Esophagus muscularis mucosa (tissue), 4 donors: ENCODE data around the gene KRT38. TPM values are rescaled to one million over a fixed set of nuclear protein-coding genes. Genes with fewer than 3 reads are reported as not detected.
A peak's percentile ranks its signal among the peaks of the same experiment; 100 is the strongest.

Source experiments
- DNase-seq: peaks from one replicate; pipeline ENCODE4 v3.0.0-alpha.2; 2017; ENCODE audit errors: extremely low spot score
- H3K27ac ChIP-seq, 4 donors: fragments of 200-600 bp; sonication (generic); replicated peaks in 1 of 4; 1 replicate in 3 of 4; 2 replicates in 1 of 4; pipeline ENCODE4 v1.5.1; 2016 to 2019; ENCODE audit warnings: mild to moderate bottlenecking in 1 of 4
- H3K27me3 ChIP-seq, 4 donors: fragments of 200-600 bp; sonication (generic); one replicate each; pipeline versions ENCODE4 v1.5.1 to v1.6.0; 2016 to 2019
- H3K36me3 ChIP-seq, 4 donors: fragments of 200-600 bp; sonication (generic); one replicate each; pipeline ENCODE4 v1.5.1; 2016 to 2019
- H3K4me1 ChIP-seq, 4 donors: fragments of 200-600 bp; sonication (generic); one replicate each; pipeline ENCODE4 v1.5.1; 2016 to 2019
- H3K4me3 ChIP-seq, 4 donors: fragments of 200-600 bp; sonication (generic); 1 replicate in 2 of 4; 2 replicates in 2 of 4; pipeline ENCODE4 v1.5.1; 2016 to 2019; ENCODE audit warnings: mild to moderate bottlenecking in 4 of 4, moderate library complexity in 1 of 4
- H3K9me3 ChIP-seq, 4 donors: fragments of 200-600 bp; sonication (generic); 1 replicate in 3 of 4; 2 replicates in 1 of 4; pipeline ENCODE4 v1.5.1; 2016 to 2019
- EP300 ChIP-seq: sonication (generic); formaldehyde crosslinking; IDR thresholded peaks from one replicate; pipeline ENCODE4 v1.6.1; 2017; ENCODE audit warnings: antibody characterized with exemption
- POLR2A ChIP-seq: fragments of 450-650 bp; IDR thresholded peaks from one replicate; pipeline ENCODE4 v1.6.1; 2017; ENCODE audit warnings: antibody characterized with exemption, moderate library complexity, mild to moderate bottlenecking, low read depth
- POLR2AphosphoS5 ChIP-seq, 2 donors: sonication (generic); formaldehyde crosslinking; IDR thresholded peaks; one replicate each; pipeline ENCODE4 v1.6.1; 2017; ENCODE audit warnings: antibody characterized with exemption in 2 of 2
- WGBS: methylation state at CpG from one replicate; pipeline ENCODE4 v1.1.5; 2018; 5-methylcytosine and 5-hydroxymethylcytosine counted together
- intact Hi-C: fragments of 100-400 bp; cut with DNase I; formaldehyde crosslinking; loops from one replicate; pipeline ENCODE4 v1.15.1; 2023
- total RNA-seq, 4 donors: library from RNA; depleted of rRNA; stranded (reverse); fragments of >200 nt; gene quantifications; one replicate each; pipeline versions ENCODE4 v1.1.0 to v1.2.1, GENCODE V29; 2016
- TF ChIP-seq, protein P1 (sequence below), 3 experiments: fragments of 200-600 bp in 2 of 3; fragments of 450-650 bp in 1 of 3; sonication (generic) in 2 of 3; IDR thresholded peaks; one replicate each; pipeline ENCODE4 v1.5.1; 2017 to 2019; ENCODE audit warnings: antibody characterized with exemption in 3 of 3, mild to moderate bottlenecking in 2 of 3, moderate library complexity in 1 of 3

Gene KRT38
- total RNA-seq, 4 donors from 2014 or later = not detected

DNA sequence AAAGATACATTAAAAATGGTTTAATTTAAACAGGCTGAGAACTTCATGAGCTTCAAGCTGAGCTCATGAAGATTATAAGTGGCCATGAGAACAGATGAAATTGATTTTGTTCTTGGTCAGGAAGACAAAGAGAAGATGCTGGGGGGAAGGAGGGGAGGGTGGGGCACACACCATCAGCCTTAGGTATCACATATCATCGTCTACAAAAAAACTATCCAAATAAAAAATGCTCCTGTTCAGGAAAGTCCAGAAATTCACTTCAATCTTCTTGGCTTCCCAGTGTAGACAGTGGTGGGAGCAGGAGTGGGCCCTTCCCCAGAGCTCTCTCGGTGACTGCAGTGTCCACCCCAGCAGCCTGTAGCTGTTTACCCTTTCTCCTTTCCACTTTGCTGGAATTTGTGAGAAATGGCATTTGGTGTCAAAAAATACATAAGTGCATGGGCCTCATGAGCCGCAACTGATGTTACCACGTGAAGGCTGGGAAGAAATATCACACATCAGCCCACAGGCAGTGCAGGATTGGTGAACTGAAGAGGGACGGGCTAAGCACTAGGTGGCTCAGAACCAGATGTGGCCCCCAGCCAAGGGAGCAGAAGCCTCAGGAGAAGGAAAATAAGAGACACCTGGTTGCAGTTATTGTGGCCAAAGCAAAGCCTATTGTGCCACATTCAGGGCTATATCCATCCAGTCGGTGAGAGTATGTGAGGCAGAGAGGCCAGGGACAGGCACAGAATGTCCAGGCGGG, 22.5 kb downstream of the KRT38 start:
- TF ChIP-seq POLR2A = no peak
- no peak for TF ChIP-seq POLR2AphosphoS5 (IDR thresholded peaks at IDR 0.05)
- no peaks in the 10 kb centered on the region for H3K27me3 ChIP-seq
- intact Hi-C loops = no loop called here
- 92% methylated on average over 7 of the region's 7 CpGs for WGBS
- H3K4me1 ChIP-seq = peaks cover 0 to 35% (median 29%) of the 10 kb centered on the region in 4 donors
- no peak overlapping the region for H3K4me3 ChIP-seq
- H3K36me3 ChIP-seq = no peaks in the 10 kb centered on the region
- no peak for DNase-seq
- H3K9me3 ChIP-seq = no peaks in the 10 kb centered on the region
- H3K27ac ChIP-seq = no peak overlapping the region

- H3K4me1 ChIP-seq = peaks cover 0 to 35% (median 29%) of the 10 kb centered on the region in 4 donors
- no peak overlapping the region for H3K4me3 ChIP-seq
- no peaks in the 10 kb centered on the region for H3K36me3 ChIP-seq
- H3K27ac ChIP-seq = no peak overlapping the region
- WGBS = 58% methylated on average over 4 of the region's 4 CpGs
- intact Hi-C loops = no loop called here
- H3K9me3 ChIP-seq = no peaks in the 10 kb centered on the region
- TF ChIP-seq POLR2A = no peak
- TF ChIP-seq POLR2AphosphoS5 (IDR thresholded peaks at IDR 0.05) = no peak
- TF ChIP-seq, protein P1, sequence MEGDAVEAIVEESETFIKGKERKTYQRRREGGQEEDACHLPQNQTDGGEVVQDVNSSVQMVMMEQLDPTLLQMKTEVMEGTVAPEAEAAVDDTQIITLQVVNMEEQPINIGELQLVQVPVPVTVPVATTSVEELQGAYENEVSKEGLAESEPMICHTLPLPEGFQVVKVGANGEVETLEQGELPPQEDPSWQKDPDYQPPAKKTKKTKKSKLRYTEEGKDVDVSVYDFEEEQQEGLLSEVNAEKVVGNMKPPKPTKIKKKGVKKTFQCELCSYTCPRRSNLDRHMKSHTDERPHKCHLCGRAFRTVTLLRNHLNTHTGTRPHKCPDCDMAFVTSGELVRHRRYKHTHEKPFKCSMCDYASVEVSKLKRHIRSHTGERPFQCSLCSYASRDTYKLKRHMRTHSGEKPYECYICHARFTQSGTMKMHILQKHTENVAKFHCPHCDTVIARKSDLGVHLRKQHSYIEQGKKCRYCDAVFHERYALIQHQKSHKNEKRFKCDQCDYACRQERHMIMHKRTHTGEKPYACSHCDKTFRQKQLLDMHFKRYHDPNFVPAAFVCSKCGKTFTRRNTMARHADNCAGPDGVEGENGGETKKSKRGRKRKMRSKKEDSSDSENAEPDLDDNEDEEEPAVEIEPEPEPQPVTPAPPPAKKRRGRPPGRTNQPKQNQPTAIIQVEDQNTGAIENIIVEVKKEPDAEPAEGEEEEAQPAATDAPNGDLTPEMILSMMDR (IDR thresholded peaks at IDR 0.05) = no peak
- TF ChIP-seq EP300 = no peak
- no peaks in the 10 kb centered on the region for H3K27me3 ChIP-seq
- DNase-seq = no peak
These were observed 23.2 kb downstream of the KRT38 start for GRCh38 chr17:41417576-41418015.

DNA sequence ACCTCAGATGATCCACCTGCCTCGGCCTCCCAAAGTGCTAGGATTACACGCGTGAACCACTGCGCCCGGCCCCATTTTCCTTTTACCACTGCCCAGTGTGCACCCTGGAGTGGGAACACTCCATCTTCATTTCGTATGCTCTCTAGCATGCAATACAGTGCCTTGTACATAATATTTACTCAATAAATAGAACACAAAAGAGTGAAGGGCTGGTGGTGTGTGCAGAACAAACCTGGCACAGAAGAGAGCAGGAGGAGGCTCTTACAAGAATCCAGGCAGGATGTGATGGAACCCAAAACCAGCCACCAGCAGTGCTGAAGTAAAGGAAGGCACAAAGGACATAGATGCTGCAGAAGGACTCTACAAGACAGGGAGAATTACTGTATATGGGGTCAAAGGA, 23.7 kb downstream of the KRT38 start:
- DNase-seq = no peak
- Histone ChIP-seq H3K4me3 (no peak overlapping the region), H3K9me3 (no peaks in the 10 kb centered on the region), H3K27me3 (no peaks in the 10 kb centered on the region), H3K4me1 (peaks cover 0 to 35% (median 29%) of the 10 kb centered on the region in 4 donors), H3K27ac (no peak overlapping the region), H3K36me3 (no peaks in the 10 kb centered on the region)
- TF ChIP-seq EP300 (no peak), POLR2AphosphoS5 (IDR thresholded peaks at IDR 0.05) (no peak), POLR2A (no peak)
- TF ChIP-seq, protein P1 (IDR thresholded peaks at IDR 0.05) = no peak
- 96% methylated on average over 6 of the region's 6 CpGs for WGBS
- intact Hi-C loops = no loop called here

- peaks cover 0 to 35% (median 29%) of the 10 kb centered on the region in 4 donors for H3K4me1 ChIP-seq
- H3K36me3 ChIP-seq = no peaks in the 10 kb centered on the region
- H3K27me3 ChIP-seq = no peaks in the 10 kb centered on the region
- DNase-seq = no peak
- no peaks in the 10 kb centered on the region for H3K9me3 ChIP-seq
- TF ChIP-seq EP300 = no peak
- TF ChIP-seq POLR2AphosphoS5 (IDR thresholded peaks at IDR 0.05) = no peak
- no peak for TF ChIP-seq POLR2A
- TF ChIP-seq, protein P1 (IDR thresholded peaks at IDR 0.05) = no peak
- H3K4me3 ChIP-seq = no peak overlapping the region
- intact Hi-C loops = no loop called here
- H3K27ac ChIP-seq = peak overlapping the region in 2 of 4 donors; percentile 2 to 22
- WGBS = 59% methylated on average over 5 of the region's 5 CpGs
These were observed 24.3 kb downstream of the KRT38 start for GRCh38 chr17:41416479-41416878.

DNA sequence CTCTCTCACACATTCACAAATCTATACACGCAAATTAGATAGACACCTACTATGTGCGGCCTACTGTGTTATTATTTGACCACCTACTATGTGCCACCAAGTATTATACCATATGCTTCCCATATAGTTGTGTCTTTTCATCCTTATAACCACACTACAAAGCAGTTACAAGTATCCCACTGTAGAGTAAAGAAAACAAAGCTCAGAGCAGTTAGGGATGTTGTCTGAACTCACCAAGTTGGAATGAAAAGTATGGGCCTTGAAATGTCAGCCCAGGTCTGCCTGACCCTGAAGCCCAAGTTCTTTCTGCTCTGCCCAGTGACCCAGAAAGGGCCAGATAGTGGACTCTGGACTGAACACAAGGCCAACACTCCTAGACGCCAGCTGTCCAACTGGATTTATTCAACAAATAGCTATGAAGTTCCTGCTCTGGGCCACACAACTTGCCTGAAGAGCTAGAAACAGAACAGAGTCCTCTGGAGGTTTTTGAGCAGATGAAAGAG, 24.9 kb downstream of the KRT38 start:
- H3K4me3 ChIP-seq = no peak overlapping the region
- TF ChIP-seq POLR2A = no peak
- peak in 1 of 2 donors; percentile 13 for TF ChIP-seq POLR2AphosphoS5 (IDR thresholded peaks at IDR 0.05)
- intact Hi-C loops = no loop called here
- no peaks in the 10 kb centered on the region for H3K9me3 ChIP-seq
- H3K27me3 ChIP-seq = no peaks in the 10 kb centered on the region
- 65% methylated on average over 3 of the region's 3 CpGs for WGBS
- DNase-seq = no peak
- H3K27ac ChIP-seq = peak overlapping the region in 2 of 4 donors; percentile 2 to 22
- H3K4me1 ChIP-seq = peaks cover 0 to 35% (median 29%) of the 10 kb centered on the region in 4 donors
- no peaks in the 10 kb centered on the region for H3K36me3 ChIP-seq
